HG02571 (cell line): Measurements from ENCODE around the gene RPS4Y1.
"Not testable (repeated sequence)": the region's sequence is repeated elsewhere in the genome, so short reads cannot be mapped to it uniquely, and the experiment has no call there.

Experiments
- ATAC-seq: cut with Tn5 transposase; IDR thresholded peaks from one replicate; pipeline ENCODE4 v1.9.1; 2021; ENCODE audit warnings: mild to moderate bottlenecking, moderate library complexity; ENCODE audit not compliant: unreplicated experiment

RPS4Y1 gene

GRCh38 chrY:2841471-2841893 is at the start of gene RPS4Y1:
Gene RPS4Y1 (plus strand): TSS chrY:2841602. CDS start chrY:2841625, 23 bp downstream.
- no peak for ATAC-seq

DNA sequence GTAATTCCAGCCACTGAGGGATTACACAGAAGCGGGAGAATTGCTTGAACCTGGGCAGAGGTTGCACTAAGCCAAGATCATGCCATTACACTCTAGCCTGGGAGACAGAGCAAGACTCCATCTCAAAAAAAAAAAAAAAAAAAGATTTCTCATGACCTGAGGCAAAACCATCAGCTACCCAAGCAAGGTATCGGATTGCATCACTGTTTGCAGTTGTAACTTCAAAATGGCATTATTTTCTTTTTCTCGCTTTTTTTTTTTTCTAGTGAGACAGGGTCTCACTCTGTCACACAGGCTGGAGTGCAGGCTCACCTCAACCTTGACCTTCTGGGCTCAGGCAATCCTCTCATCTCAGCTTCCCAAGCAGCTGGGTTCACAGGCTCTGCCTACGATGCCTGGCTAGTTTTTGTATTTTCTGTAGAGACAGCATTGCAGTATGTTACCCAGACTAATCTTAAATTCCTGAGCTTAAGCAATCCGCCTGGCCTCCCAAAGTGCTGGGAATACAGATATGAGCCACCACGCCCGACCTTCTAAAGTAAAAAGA is 44.4 kb upstream of the RPS4Y1 start:
- no peak for ATAC-seq

- no peak for ATAC-seq
Measured at GRCh38 chrY:2797991-2798390, 43.4 kb upstream of the RPS4Y1 start.

- no peak for ATAC-seq
Measured at GRCh38 chrY:2800246-2800645, 41.2 kb upstream of the RPS4Y1 start.

DNA sequence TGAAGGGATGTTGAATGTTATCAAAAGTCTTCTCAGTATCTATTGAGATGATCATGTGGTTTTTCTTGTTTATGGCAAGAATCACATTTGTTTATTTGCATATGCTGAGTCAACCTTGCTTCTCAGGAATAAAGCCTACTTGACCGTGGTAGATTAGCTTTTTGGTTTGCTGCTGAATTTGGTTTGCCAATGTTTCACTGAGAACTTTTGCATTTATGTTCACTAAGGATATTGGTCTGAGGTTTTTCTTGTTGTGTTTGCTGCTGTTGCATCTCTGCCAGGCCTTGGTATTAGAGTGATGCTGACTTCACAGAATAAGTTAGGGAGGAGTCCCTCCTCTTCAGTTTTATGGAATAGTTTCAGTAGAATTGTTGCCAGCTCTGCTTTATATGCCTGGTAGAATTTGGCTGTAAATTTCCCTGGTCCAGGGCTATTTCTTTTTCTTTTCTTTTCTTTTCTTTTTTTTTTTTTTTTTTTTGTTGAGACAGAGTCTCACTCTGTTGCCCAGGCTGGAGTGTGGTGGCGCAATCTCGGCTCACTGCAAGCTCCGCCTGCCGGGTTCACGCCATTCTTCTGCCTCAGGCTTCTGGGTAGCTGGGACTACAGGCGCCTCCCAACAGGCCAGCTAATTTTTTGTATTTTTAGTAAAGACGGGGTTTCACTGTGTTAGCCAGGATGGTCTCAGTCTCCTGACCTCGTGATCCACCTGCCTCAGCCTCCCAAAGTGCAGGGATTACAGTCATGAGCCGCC is 24.1 kb upstream of the RPS4Y1 start:
- not testable (repeated sequence) for ATAC-seq

- ATAC-seq: no peak
Measured at GRCh38 chrY:2824471-2824870, 16.9 kb upstream of the RPS4Y1 start.

GRCh38 chrY:2828497-2828896 is 12.9 kb upstream of the RPS4Y1 start:
- no peak for ATAC-seq

DNA sequence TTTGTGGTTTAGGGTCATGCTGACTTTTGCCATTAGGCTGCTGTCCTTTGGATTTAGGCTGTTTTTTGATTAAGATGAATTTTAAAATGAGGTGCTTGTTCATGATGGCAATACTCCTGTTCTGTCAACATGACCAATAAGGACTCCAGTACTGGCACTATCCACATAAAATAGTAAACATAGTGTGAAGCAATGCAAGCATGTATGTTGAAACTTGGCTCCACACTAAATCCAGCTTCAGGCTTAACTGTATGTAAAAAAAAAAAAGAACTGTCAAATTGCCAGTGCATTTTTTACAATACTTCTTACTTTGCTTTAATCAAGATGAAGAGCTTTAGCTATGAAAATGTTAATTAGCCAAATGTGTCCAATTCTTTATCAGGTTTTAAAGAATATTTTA is 6.2 kb upstream of the RPS4Y1 start:
- ATAC-seq: no peak

- ATAC-seq: no peak
Measured at GRCh38 chrY:2837078-2837477, 4.3 kb upstream of the RPS4Y1 start.

GRCh38 chrY:2837932-2838331 is 3.5 kb upstream of the RPS4Y1 start:
- ATAC-seq: no peak

GRCh38 chrY:2846791-2847190 is 5.4 kb downstream of the RPS4Y1 start:
- ATAC-seq: no peak

DNA sequence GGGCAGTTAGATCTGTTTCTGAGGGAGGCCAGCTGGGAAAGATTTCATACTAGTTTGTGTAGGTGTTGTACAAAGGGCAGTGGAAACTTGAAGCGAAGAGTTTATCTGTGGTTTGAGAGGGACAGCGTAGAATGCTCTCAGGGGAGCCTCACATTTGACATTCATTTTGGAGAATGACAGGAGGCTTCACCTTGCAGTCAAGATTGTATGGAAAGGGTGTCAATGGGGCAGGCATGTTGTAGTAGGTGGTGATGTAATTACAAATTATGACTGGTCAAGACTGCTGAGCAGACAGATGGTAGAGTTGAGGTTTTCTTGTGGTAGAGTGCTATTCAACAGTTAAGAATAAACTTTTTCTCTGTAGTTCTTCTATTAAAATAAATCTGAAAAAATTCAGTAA is 7.0 kb downstream of the RPS4Y1 start:
- no peak for ATAC-seq

DNA sequence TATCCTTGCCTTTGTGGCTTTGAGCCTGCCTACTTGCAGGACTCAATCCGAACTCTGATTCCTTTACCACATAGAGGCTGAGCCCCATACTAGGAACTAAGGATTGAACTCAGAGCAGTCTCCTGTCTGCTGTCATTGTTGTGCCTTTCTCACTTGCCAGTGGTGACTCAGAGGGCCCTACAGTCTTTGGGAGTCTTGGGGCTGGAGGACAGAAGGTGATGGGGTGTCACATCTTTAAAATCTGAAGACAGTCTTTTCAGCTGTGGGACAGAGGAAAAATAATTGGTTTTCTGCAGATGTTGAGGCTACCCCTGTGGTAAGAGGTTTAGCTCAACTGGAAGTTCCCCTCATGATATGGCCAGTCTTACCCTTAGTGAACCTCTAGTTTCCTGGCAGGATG is 8.0 kb downstream of the RPS4Y1 start:
- ATAC-seq: no peak

GRCh38 chrY:2854145-2854774 is 12.9 kb downstream of the RPS4Y1 start:
- no peak for ATAC-seq

- no peak for ATAC-seq
Measured at GRCh38 chrY:2857068-2857467, 15.7 kb downstream of the RPS4Y1 start.

- ATAC-seq: no peak
Measured at GRCh38 chrY:2857686-2858085, 16.3 kb downstream of the RPS4Y1 start.

DNA sequence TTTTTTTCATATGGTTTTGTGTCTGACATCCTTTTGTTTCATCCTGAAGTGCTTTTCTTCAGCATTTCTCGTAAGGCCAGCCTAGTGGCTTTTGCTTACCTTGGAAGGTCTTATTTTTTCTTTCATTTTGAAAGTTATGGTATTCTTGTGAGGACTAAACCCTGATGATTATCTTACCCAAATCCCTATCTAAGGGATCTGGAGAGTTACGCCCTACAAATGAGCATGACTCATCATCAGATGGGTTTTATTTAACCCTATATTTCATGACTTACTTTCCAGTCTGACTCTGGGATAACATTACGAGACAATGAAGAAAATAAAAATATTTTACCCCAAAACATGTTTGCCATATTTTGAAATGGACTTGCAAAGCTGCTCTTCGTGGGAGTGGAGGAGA is 18.4 kb downstream of the RPS4Y1 start:
- ATAC-seq: no peak

DNA sequence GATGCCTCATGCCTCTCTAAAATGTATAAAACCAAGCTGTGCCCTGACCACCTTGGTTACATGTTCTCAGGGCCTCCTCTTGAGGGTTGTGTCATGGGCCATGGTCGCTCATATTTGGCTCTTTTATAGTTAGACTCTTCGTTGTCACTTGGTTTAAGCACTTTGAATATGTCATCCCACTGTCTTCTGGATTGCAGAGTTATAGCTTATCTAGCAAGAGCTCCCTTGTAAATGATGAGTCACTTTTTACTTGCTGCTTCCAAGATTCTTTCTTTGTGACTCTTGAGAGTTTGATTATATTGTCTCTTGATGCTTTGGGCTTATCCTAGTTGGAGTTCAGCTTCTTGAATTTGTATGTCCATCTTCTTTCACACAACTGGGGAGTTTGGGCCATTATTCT is 19.1 kb downstream of the RPS4Y1 start:
- ATAC-seq: no peak

GRCh38 chrY:2866581-2866980 is 25.2 kb downstream of the RPS4Y1 start:
- ATAC-seq: no peak

- ATAC-seq: no peak
Measured at GRCh38 chrY:2867469-2867868, 26.1 kb downstream of the RPS4Y1 start.

- no peak for ATAC-seq
Measured at GRCh38 chrY:2868035-2868607, 26.7 kb downstream of the RPS4Y1 start.

- ATAC-seq: not testable (repeated sequence)
Measured at GRCh38 chrY:2872234-2872633, 30.8 kb downstream of the RPS4Y1 start.
